Measurements from ENCODE around the gene DHRS12.
"Not testable (repeated sequence)": the region's sequence is repeated elsewhere in the genome, so short reads cannot be mapped to it uniquely, and the experiment has no call there.

Gene DHRS12

GRCh38 chr13:51829568-51829899, 25.6 kb upstream of the DHRS12 start:
- no peak for TF ChIP-seq POU2F2 (IDR thresholded peaks at IDR 0.05; ENCODE audit: low read depth, low read length)
- TF ChIP-seq PAX5 (IDR thresholded peaks at IDR 0.05; ENCODE audit: insufficient read depth, low read length, severe bottlenecking): no peak
- TF ChIP-seq SPI1 (IDR thresholded peaks at IDR 0.05; ENCODE audit: low read depth, low read length): no peak
- no peak for TF ChIP-seq TAF1 (IDR thresholded peaks at IDR 0.05; ENCODE audit: low read depth, low read length)
- no peak for TF ChIP-seq POLR2A (IDR thresholded peaks at IDR 0.05; ENCODE audit: low read depth, low read length)
- no peak for TF ChIP-seq POLR2AphosphoS5 (IDR thresholded peaks at IDR 0.05; ENCODE audit: low read depth, low read length)
- no peak for DNase-seq (ENCODE audit: insufficient read length, low spot score)
- FAIRE-seq: no peak

GRCh38 chr13:51828730-51829567, 25.0 kb upstream of the DHRS12 start:
- FAIRE-seq: peak; percentile 48
- TF ChIP-seq POLR2A (IDR thresholded peaks at IDR 0.05; ENCODE audit: low read depth, low read length) (no peak), PAX5 (IDR thresholded peaks at IDR 0.05; ENCODE audit: insufficient read depth, low read length, severe bottlenecking) (no peak), POLR2AphosphoS5 (IDR thresholded peaks at IDR 0.05; ENCODE audit: low read depth, low read length) (no peak), TAF1 (IDR thresholded peaks at IDR 0.05; ENCODE audit: low read depth, low read length) (no peak), POU2F2 (IDR thresholded peaks at IDR 0.05; ENCODE audit: low read depth, low read length) (no peak), SPI1 (IDR thresholded peaks at IDR 0.05; ENCODE audit: low read depth, low read length) (no peak)

GRCh38 chr13:51827254-51827653, 23.3 kb upstream of the DHRS12 start:
- no peak for DNase-seq (ENCODE audit: insufficient read length, low spot score)
- TF ChIP-seq PAX5 (IDR thresholded peaks at IDR 0.05; ENCODE audit: insufficient read depth, low read length, severe bottlenecking) (no peak), POLR2A (IDR thresholded peaks at IDR 0.05; ENCODE audit: low read depth, low read length) (no peak), POLR2AphosphoS5 (IDR thresholded peaks at IDR 0.05; ENCODE audit: low read depth, low read length) (no peak), SPI1 (IDR thresholded peaks at IDR 0.05; ENCODE audit: low read depth, low read length) (no peak), POU2F2 (IDR thresholded peaks at IDR 0.05; ENCODE audit: low read depth, low read length) (no peak), TAF1 (IDR thresholded peaks at IDR 0.05; ENCODE audit: low read depth, low read length) (no peak)
- no peak for FAIRE-seq

More at GRCh38 chr13:51828730-51829567, 25.0 kb upstream of the DHRS12 start:
- no peak for DNase-seq (ENCODE audit: insufficient read length, low spot score)

GRCh38 chr13:51826606-51827005, 22.6 kb upstream of the DHRS12 start:
- TF ChIP-seq PAX5 (IDR thresholded peaks at IDR 0.05; ENCODE audit: insufficient read depth, low read length, severe bottlenecking) (no peak), TAF1 (IDR thresholded peaks at IDR 0.05; ENCODE audit: low read depth, low read length) (no peak), POLR2A (IDR thresholded peaks at IDR 0.05; ENCODE audit: low read depth, low read length) (no peak), POU2F2 (IDR thresholded peaks at IDR 0.05; ENCODE audit: low read depth, low read length) (no peak), SPI1 (IDR thresholded peaks at IDR 0.05; ENCODE audit: low read depth, low read length) (no peak), POLR2AphosphoS5 (IDR thresholded peaks at IDR 0.05; ENCODE audit: low read depth, low read length) (no peak)
- no peak for DNase-seq (ENCODE audit: insufficient read length, low spot score)
- peak; percentile 80 for FAIRE-seq

GRCh38 chr13:51825681-51826254, 21.8 kb upstream of the DHRS12 start:
- DNase-seq (ENCODE audit: insufficient read length, low spot score): no peak
- TF ChIP-seq TAF1 (IDR thresholded peaks at IDR 0.05; ENCODE audit: low read depth, low read length): no peak
- no peak for TF ChIP-seq POLR2AphosphoS5 (IDR thresholded peaks at IDR 0.05; ENCODE audit: low read depth, low read length)
- TF ChIP-seq SPI1 (IDR thresholded peaks at IDR 0.05; ENCODE audit: low read depth, low read length): no peak
- TF ChIP-seq POLR2A (IDR thresholded peaks at IDR 0.05; ENCODE audit: low read depth, low read length): no peak
- TF ChIP-seq POU2F2 (IDR thresholded peaks at IDR 0.05; ENCODE audit: low read depth, low read length): no peak
- no peak for TF ChIP-seq PAX5 (IDR thresholded peaks at IDR 0.05; ENCODE audit: insufficient read depth, low read length, severe bottlenecking)
- FAIRE-seq: peak; percentile 55

- TF ChIP-seq POLR2A (IDR thresholded peaks at IDR 0.05; ENCODE audit: low read depth, low read length): no peak
- TF ChIP-seq SPI1 (IDR thresholded peaks at IDR 0.05; ENCODE audit: low read depth, low read length): peak; percentile 25; the same call in 1 of the 2 replicates
- TF ChIP-seq TAF1 (IDR thresholded peaks at IDR 0.05; ENCODE audit: low read depth, low read length): no peak
- peak; percentile 86 for FAIRE-seq
- no peak for DNase-seq (ENCODE audit: insufficient read length, low spot score)
Measured at GRCh38 chr13:51825165-51825592, 21.2 kb upstream of the DHRS12 start.

GRCh38 chr13:51824712-51825111, 20.7 kb upstream of the DHRS12 start:
- not testable (repeated sequence) for DNase-seq (ENCODE audit: insufficient read length, low spot score); FAIRE-seq

- TF ChIP-seq SPI1 (IDR thresholded peaks at IDR 0.05; ENCODE audit: low read depth, low read length) (no peak), PAX5 (IDR thresholded peaks at IDR 0.05; ENCODE audit: insufficient read depth, low read length, severe bottlenecking) (no peak), POU2F2 (IDR thresholded peaks at IDR 0.05; ENCODE audit: low read depth, low read length) (no peak), TAF1 (IDR thresholded peaks at IDR 0.05; ENCODE audit: low read depth, low read length) (no peak), POLR2AphosphoS5 (IDR thresholded peaks at IDR 0.05; ENCODE audit: low read depth, low read length) (no peak), POLR2A (IDR thresholded peaks at IDR 0.05; ENCODE audit: low read depth, low read length) (no peak)
- DNase-seq (ENCODE audit: insufficient read length, low spot score) (no peak), FAIRE-seq (no peak)
Measured at GRCh38 chr13:51823863-51824262, 19.9 kb upstream of the DHRS12 start.

- no peak for DNase-seq (ENCODE audit: insufficient read length, low spot score)
Measured at GRCh38 chr13:51823359-51823758, 19.4 kb upstream of the DHRS12 start.

More at GRCh38 chr13:51823359-51823758, 19.4 kb upstream of the DHRS12 start:
- no peak for TF ChIP-seq PAX5 (IDR thresholded peaks at IDR 0.05; ENCODE audit: insufficient read depth, low read length, severe bottlenecking)
- no peak for TF ChIP-seq POLR2AphosphoS5 (IDR thresholded peaks at IDR 0.05; ENCODE audit: low read depth, low read length)
- TF ChIP-seq POU2F2 (IDR thresholded peaks at IDR 0.05; ENCODE audit: low read depth, low read length): no peak
- TF ChIP-seq POLR2A (IDR thresholded peaks at IDR 0.05; ENCODE audit: low read depth, low read length): no peak
- TF ChIP-seq TAF1 (IDR thresholded peaks at IDR 0.05; ENCODE audit: low read depth, low read length): no peak
- no peak for TF ChIP-seq SPI1 (IDR thresholded peaks at IDR 0.05; ENCODE audit: low read depth, low read length)
- no peak for FAIRE-seq
